Upper lobe of left lung (tissue), 6 donors: ENCODE results near the gene LAD1. TPM values are rescaled to one million over a fixed set of nuclear protein-coding genes. Genes with fewer than 3 reads are reported as not detected.

Experiments
- ATAC-seq, 2 donors: fragments of 200-7000 bp; cut with Tn5 transposase; one replicate each; pipeline ENCODE4 v1.9.1; 2022; ENCODE audit warnings: mild to moderate bottlenecking in 2 of 2, moderate library complexity in 2 of 2; ENCODE audit not compliant: low FRiP score in 2 of 2
- DNase-seq, 2 donors: peaks; one replicate each; pipeline ENCODE4 v3.0.0-alpha.2; 2019 to 2020
- H3K27ac ChIP-seq, 4 donors: fragments of 200-600 bp; sonication (generic); one replicate each; pipeline ENCODE4 v1.5.1; 2016 to 2019
- H3K27me3 ChIP-seq, 4 donors: fragments of 200-600 bp; sonication (generic); one replicate each; pipeline ENCODE4 v1.5.1; 2017 to 2019
- H3K36me3 ChIP-seq, 4 donors: fragments of 200-600 bp; sonication (generic); one replicate each; pipeline ENCODE4 v1.5.1; 2016 to 2019
- H3K4me1 ChIP-seq, 4 donors: fragments of 200-600 bp; sonication (generic); one replicate each; pipeline ENCODE4 v1.5.1; 2018 to 2019
- H3K4me3 ChIP-seq, 4 donors: fragments of 200-600 bp; sonication (generic); one replicate each; pipeline ENCODE4 v1.5.1; 2017 to 2019; ENCODE audit warnings: mild to moderate bottlenecking in 2 of 4, moderate library complexity in 1 of 4
- H3K9me3 ChIP-seq, 4 donors: fragments of 200-600 bp; sonication (generic); one replicate each; pipeline ENCODE4 v1.5.1; 2018 to 2019
- EP300 ChIP-seq, 4 donors: sonication (generic); formaldehyde crosslinking; IDR thresholded peaks; one replicate each; pipeline ENCODE4 v1.5.1; 2017; ENCODE audit warnings: antibody characterized with exemption in 4 of 4, control low read depth in 2 of 4
- POLR2A ChIP-seq, 4 donors: fragments of 450-650 bp; IDR thresholded peaks; one replicate each; pipeline ENCODE4 v1.5.1; 2016 to 2017; ENCODE audit warnings: antibody characterized with exemption in 4 of 4, mild to moderate bottlenecking in 2 of 4
- POLR2AphosphoS5 ChIP-seq, 2 donors: sonication (generic); formaldehyde crosslinking; IDR thresholded peaks; one replicate each; pipeline ENCODE4 v1.5.1; 2017; ENCODE audit warnings: antibody characterized with exemption in 2 of 2
- WGBS, 2 donors: methylation state at CpG; one replicate each; pipeline ENCODE4 v1.1.5; 2017 to 2018; 5-methylcytosine and 5-hydroxymethylcytosine counted together
- total RNA-seq, 6 donors: library from RNA; depleted of rRNA in 4 of 6; stranded (reverse); fragments of >200 nt in 4 of 6; gene quantifications; one replicate each; pipeline versions ENCODE4 v1.1.0 to v1.2.1, GENCODE V29; 2016 to 2021
- TF ChIP-seq, protein P1 (sequence below), 6 experiments: fragments of 450-650 bp in 4 of 6; fragments of 200-600 bp in 2 of 6; sonication (generic) in 2 of 6; IDR thresholded peaks; one replicate each; pipeline ENCODE4 v1.5.1; 2016 to 2019; ENCODE audit warnings: antibody characterized with exemption in 6 of 6
- donor health status: DM: no; HTN: no; CAD: no; lungs with moderate emphysema.
- donor health status: DM: no; HTN: yes; CAD: no; lungs with severe emphysema.

Gene LAD1
- total RNA-seq, 6 donors from 2014 or later: 12.6 to 48.1 (median 39.1) TPM

DNA sequence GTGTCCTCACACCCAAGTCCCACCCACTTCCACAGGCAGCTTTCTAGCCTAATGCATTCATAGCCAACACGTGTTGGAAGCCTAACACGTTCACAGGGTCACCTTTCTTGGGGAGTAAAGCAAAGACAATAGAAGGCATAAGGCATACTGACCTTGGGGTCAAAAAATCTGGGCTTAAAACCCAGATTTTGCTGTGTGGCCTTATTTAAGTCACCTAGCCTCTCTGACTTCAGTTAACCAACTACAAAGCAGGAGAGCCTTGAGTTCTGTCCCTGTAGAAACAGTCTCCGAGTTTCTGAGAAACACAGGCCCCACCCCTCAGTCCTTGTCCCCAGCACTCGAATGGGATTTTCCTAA lies 23.0 kb downstream of the LAD1 start:
- 51 to 52% methylated on average over 4 of the region's 4 CpGs for WGBS, 2 donors
- no peak overlapping the region for H3K4me3 ChIP-seq
- no peak overlapping the region for H3K27ac ChIP-seq
- TF ChIP-seq, protein P1, sequence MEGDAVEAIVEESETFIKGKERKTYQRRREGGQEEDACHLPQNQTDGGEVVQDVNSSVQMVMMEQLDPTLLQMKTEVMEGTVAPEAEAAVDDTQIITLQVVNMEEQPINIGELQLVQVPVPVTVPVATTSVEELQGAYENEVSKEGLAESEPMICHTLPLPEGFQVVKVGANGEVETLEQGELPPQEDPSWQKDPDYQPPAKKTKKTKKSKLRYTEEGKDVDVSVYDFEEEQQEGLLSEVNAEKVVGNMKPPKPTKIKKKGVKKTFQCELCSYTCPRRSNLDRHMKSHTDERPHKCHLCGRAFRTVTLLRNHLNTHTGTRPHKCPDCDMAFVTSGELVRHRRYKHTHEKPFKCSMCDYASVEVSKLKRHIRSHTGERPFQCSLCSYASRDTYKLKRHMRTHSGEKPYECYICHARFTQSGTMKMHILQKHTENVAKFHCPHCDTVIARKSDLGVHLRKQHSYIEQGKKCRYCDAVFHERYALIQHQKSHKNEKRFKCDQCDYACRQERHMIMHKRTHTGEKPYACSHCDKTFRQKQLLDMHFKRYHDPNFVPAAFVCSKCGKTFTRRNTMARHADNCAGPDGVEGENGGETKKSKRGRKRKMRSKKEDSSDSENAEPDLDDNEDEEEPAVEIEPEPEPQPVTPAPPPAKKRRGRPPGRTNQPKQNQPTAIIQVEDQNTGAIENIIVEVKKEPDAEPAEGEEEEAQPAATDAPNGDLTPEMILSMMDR (IDR thresholded peaks at IDR 0.05): no peak
- no peak for TF ChIP-seq POLR2A (IDR thresholded peaks at IDR 0.05)
- no peak for TF ChIP-seq EP300 (IDR thresholded peaks at IDR 0.05)
- TF ChIP-seq POLR2AphosphoS5 (IDR thresholded peaks at IDR 0.05): no peak
- peaks cover 0 to 18% (median 9%) of the 10 kb centered on the region in 4 donors for H3K4me1 ChIP-seq
- DNase-seq (no peak), ATAC-seq (no peak)
- no peaks in the 10 kb centered on the region for H3K36me3 ChIP-seq
- H3K27me3 ChIP-seq: no peaks in the 10 kb centered on the region
- H3K9me3 ChIP-seq: no peaks in the 10 kb centered on the region

DNA sequence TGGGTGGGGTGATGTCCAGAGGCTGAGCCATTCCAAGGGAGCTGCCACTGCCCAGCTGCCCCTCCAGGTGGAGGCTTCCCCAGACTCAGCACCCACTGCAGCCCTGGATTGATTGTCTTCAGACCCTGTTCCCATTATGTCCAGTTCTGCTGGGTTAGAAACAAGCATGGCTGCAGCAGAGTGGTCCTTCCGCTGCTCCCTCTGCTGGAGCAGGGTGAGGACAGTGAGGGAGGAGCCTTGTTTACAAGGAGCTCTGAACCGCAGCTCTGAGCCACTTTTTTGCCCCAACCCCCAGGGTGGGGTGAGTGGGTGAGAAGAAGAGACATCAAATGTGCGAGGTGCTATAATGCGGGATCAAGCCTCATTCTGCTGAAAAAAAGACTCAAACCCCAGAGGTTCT lies 24.0 kb downstream of the LAD1 start:
- no peak for DNase-seq
- H3K36me3 ChIP-seq: no peaks in the 10 kb centered on the region
- no peaks in the 10 kb centered on the region for H3K9me3 ChIP-seq
- no peak overlapping the region for H3K27ac ChIP-seq
- WGBS, 2 donors: 55 to 76% methylated on average over 4 of the region's 4 CpGs
- TF ChIP-seq EP300 (IDR thresholded peaks at IDR 0.05) (no peak), POLR2AphosphoS5 (IDR thresholded peaks at IDR 0.05) (no peak)
- TF ChIP-seq, protein P1 (IDR thresholded peaks at IDR 0.05): no peak
- ATAC-seq: no peak
- peaks cover 0 to 9% (median 5%) of the 10 kb centered on the region in 4 donors for H3K4me1 ChIP-seq
- H3K27me3 ChIP-seq: no peaks in the 10 kb centered on the region
- H3K4me3 ChIP-seq: no peak overlapping the region

DNA sequence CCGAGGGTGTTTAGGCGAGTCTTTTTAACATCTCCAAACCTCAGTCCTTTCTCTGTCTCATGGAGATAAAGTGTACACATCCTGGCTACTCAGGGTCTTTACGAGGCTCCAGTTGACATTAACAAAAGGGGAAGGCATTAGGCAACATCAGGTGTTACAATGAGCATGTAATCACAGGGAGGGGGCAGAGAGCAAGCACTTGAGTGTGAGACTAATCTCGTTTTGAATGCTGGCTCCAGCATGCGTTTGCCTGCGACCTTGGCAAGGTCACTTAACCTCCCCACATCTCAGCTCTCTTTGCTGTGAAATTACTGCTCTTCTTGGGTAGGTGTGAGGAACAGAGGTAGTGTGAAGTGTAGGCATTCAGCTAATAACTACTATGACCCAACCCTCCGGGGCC lies 24.8 kb downstream of the LAD1 start:
- no peak for TF ChIP-seq POLR2AphosphoS5 (IDR thresholded peaks at IDR 0.05)
- TF ChIP-seq, protein P1 (IDR thresholded peaks at IDR 0.05): no peak
- no peak for TF ChIP-seq POLR2A (IDR thresholded peaks at IDR 0.05)
- TF ChIP-seq EP300 (IDR thresholded peaks at IDR 0.05): no peak
- no peak overlapping the region for H3K27ac ChIP-seq
- no peak for ATAC-seq
- H3K27me3 ChIP-seq: no peaks in the 10 kb centered on the region
- no peak for DNase-seq
- no peak overlapping the region for H3K4me3 ChIP-seq
- peaks cover 0 to 9% (median 2%) of the 10 kb centered on the region in 4 donors for H3K4me1 ChIP-seq
- no peaks in the 10 kb centered on the region for H3K36me3 ChIP-seq
- 38 to 44% methylated on average over 7 of the region's 7 CpGs for WGBS, 2 donors
- H3K9me3 ChIP-seq: no peaks in the 10 kb centered on the region

DNA sequence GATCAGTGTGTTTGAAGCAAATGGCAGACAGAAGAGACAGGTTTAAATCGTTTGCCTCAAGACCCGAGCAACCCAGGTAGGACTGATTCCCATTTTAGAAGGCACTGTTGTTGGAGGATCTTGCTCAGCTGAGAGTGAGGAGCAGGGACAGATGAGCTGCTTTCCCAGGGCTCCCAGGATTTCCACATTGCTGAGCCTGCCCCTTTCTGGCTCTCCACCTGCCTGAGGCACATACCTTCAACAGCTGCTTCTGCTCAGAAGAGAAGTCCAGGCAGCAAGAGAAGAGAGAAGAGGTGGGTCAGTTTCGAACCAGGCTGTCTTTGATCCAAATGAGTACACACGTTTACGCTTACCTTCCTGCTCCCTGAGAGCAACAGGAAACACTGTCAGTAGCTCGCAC lies 27.3 kb downstream of the LAD1 start:
- Histone ChIP-seq H3K4me3 (no peak overlapping the region), H3K27me3 (no peaks in the 10 kb centered on the region), H3K27ac (no peak overlapping the region), H3K36me3 (no peaks in the 10 kb centered on the region), H3K4me1 (peaks cover 0 to 4% (median 0%) of the 10 kb centered on the region in 4 donors), H3K9me3 (no peaks in the 10 kb centered on the region)
- DNase-seq: no peak
- no peak for ATAC-seq
- WGBS, 2 donors: 66 to 73% methylated on average over 5 to 6 of the region's 6 CpGs
- TF ChIP-seq EP300 (IDR thresholded peaks at IDR 0.05): no peak
- TF ChIP-seq, protein P1 (IDR thresholded peaks at IDR 0.05): no peak
- no peak for TF ChIP-seq POLR2A (IDR thresholded peaks at IDR 0.05)
- TF ChIP-seq POLR2AphosphoS5 (IDR thresholded peaks at IDR 0.05): no peak

GRCh38 chr1:201371276-201371675 lies 27.8 kb downstream of the LAD1 start:
- no peak for TF ChIP-seq POLR2AphosphoS5 (IDR thresholded peaks at IDR 0.05)
- TF ChIP-seq, protein P1 (IDR thresholded peaks at IDR 0.05): no peak
- TF ChIP-seq POLR2A (IDR thresholded peaks at IDR 0.05): no peak
- no peak for TF ChIP-seq EP300 (IDR thresholded peaks at IDR 0.05)
- Histone ChIP-seq H3K27me3 (no peaks in the 10 kb centered on the region), H3K27ac (no peak overlapping the region), H3K36me3 (no peaks in the 10 kb centered on the region), H3K4me1 (peaks cover 0 to 4% (median 0%) of the 10 kb centered on the region in 4 donors), H3K4me3 (no peak overlapping the region), H3K9me3 (no peaks in the 10 kb centered on the region)
- ATAC-seq (no peak), DNase-seq (no peak)
- WGBS, 2 donors: 90 to 91% methylated on average over 9 of the region's 9 CpGs
